NCI-H1048 (cell line): ENCODE results near the gene FILIP1L.
A peak's percentile ranks its signal among the peaks of the same experiment; 100 is the strongest.
"Not testable (repeated sequence)": the region's sequence is repeated elsewhere in the genome, so short reads cannot be mapped to it uniquely, and the experiment has no call there.

Experiments used
- DNase-seq: peaks from one replicate; lab custom pipeline; 2025; lab: John Stamatoyannopoulos, UW

The FILIP1L gene

GRCh38 chr3:100073714-100074307 is 40.5 kb downstream of the FILIP1L start:
- no peak for DNase-seq

GRCh38 chr3:100073049-100073713 is 41.1 kb downstream of the FILIP1L start:
- DNase-seq: no peak

GRCh38 chr3:100072326-100073048 is 41.8 kb downstream of the FILIP1L start:
- no peak for DNase-seq

GRCh38 chr3:100069472-100069871 is 44.8 kb downstream of the FILIP1L start:
- no peak for DNase-seq

- peak; percentile 63 for DNase-seq
Measured at GRCh38 chr3:100068826-100069225, 45.5 kb downstream of the FILIP1L start.

- no peak for DNase-seq
Measured at GRCh38 chr3:100067589-100067988, 46.7 kb downstream of the FILIP1L start.

GRCh38 chr3:100063929-100064461 is 50.3 kb downstream of the FILIP1L start:
- DNase-seq: no peak

- DNase-seq: no peak
Measured at GRCh38 chr3:100062665-100063064, 51.6 kb downstream of the FILIP1L start.

- DNase-seq: no peak
Measured at GRCh38 chr3:100060685-100061484, 53.4 kb downstream of the FILIP1L start.

- no peak for DNase-seq
Measured at GRCh38 chr3:100059472-100059871, 54.8 kb downstream of the FILIP1L start.

GRCh38 chr3:100057716-100058575 is 56.4 kb downstream of the FILIP1L start:
- no peak for DNase-seq

GRCh38 chr3:100053951-100054620 is 60.2 kb downstream of the FILIP1L start:
- no peak for DNase-seq

GRCh38 chr3:100051513-100051912 is 62.8 kb downstream of the FILIP1L start:
- DNase-seq: not testable (repeated sequence)

GRCh38 chr3:100048248-100048647 is 66.1 kb downstream of the FILIP1L start:
- DNase-seq: no peak

GRCh38 chr3:100047455-100048141 is 66.7 kb downstream of the FILIP1L start:
- DNase-seq: peak; percentile 81

GRCh38 chr3:100046986-100047385 is 67.3 kb downstream of the FILIP1L start:
- no peak for DNase-seq

- no peak for DNase-seq
Measured at GRCh38 chr3:100045696-100046095, 68.6 kb downstream of the FILIP1L start.

GRCh38 chr3:100044369-100044768 is 69.9 kb downstream of the FILIP1L start:
- DNase-seq: no peak

GRCh38 chr3:100043271-100043670 is 71.0 kb downstream of the FILIP1L start:
- no peak for DNase-seq
